ENCODE data around the gene TSFM.
"Not testable (repeated sequence)": the region's sequence is repeated elsewhere in the genome, so short reads cannot be mapped to it uniquely, and the experiment has no call there.

TSFM gene

GRCh38 chr12:57763881-57764661, 18.5 kb upstream of the TSFM start:
- DNase-seq = no peak

- no peak for DNase-seq
Measured at GRCh38 chr12:57764662-57765002, 18.0 kb upstream of the TSFM start.

GRCh38 chr12:57765003-57765697, 17.4 kb upstream of the TSFM start:
- DNase-seq = peak; percentile 100

- peak; percentile 98 for DNase-seq
Measured at GRCh38 chr12:57765698-57766463, 16.7 kb upstream of the TSFM start.

- peak; percentile 98 for DNase-seq
Measured at GRCh38 chr12:57766464-57767304, 15.9 kb upstream of the TSFM start, which contains the start of gene CYP27B1. TSS of gene CYP27B1 (minus strand) at chr12:57767078. CDS start at chr12:57767041, 37 bp downstream.

GRCh38 chr12:57767305-57767698, 15.3 kb upstream of the TSFM start:
- no peak for DNase-seq

GRCh38 chr12:57767876-57768275, 14.7 kb upstream of the TSFM start:
- no peak for DNase-seq

GRCh38 chr12:57769594-57769993, 13.0 kb upstream of the TSFM start:
- DNase-seq = no peak

- no peak for DNase-seq
Measured at GRCh38 chr12:57770734-57771133, 11.9 kb upstream of the TSFM start.

- no peak for DNase-seq
Measured at GRCh38 chr12:57771236-57771872, 11.2 kb upstream of the TSFM start.

- peak; percentile 100 for DNase-seq
Measured at GRCh38 chr12:57771873-57772428, 10.6 kb upstream of the TSFM start, which contains the start of gene METTL1. TSS of gene METTL1 (minus strand) at chr12:57772105. CDS start at chr12:57772083, 22 bp downstream.

- DNase-seq = peak; percentile 100
Measured at GRCh38 chr12:57772429-57773322, 9.9 kb upstream of the TSFM start, which contains the start of gene EEF1AKMT3. TSS of gene EEF1AKMT3 (plus strand) at chr12:57772614. CDS start at chr12:57772725, 111 bp downstream.

- not testable (repeated sequence) for DNase-seq
Measured at GRCh38 chr12:57774634-57775033, 8.0 kb upstream of the TSFM start.

GRCh38 chr12:57775044-57775443, 7.5 kb upstream of the TSFM start:
- DNase-seq = no peak

GRCh38 chr12:57775563-57776246, 6.9 kb upstream of the TSFM start:
- no peak for DNase-seq

- DNase-seq = no peak
Measured at GRCh38 chr12:57776247-57776587, 6.4 kb upstream of the TSFM start.

GRCh38 chr12:57777367-57777766, 5.2 kb upstream of the TSFM start:
- DNase-seq = no peak

GRCh38 chr12:57777911-57778310, 4.7 kb upstream of the TSFM start:
- no peak for DNase-seq

GRCh38 chr12:57779736-57780135, 2.9 kb upstream of the TSFM start:
- DNase-seq = no peak

Measured in GOT3 (cell line).